ENCODE measurements around the gene DLG2.
"Not testable (repeated sequence)": the region's sequence is repeated elsewhere in the genome, so short reads cannot be mapped to it uniquely, and the experiment has no call there.

DLG2 gene

DNA sequence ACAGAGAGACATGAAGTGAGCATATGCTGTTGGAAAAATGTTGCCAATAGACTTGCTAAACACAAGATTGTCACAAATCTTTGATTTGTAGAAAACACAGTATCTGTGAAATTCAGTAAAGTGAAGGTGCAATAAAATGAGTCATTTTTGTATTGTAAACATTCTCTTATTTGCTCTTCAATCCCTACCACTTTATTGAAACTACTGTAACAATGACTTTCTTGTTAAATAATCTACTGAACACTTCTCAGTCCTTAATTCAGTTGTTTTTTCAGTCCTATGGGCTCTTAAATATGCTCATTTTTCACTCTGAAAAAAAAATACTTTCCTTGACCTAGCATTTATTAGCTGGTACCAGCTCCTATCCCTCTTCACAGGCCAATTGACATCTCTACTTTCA lies 531.9 kb downstream of the DLG2 start:
- DNase-seq = no peak

- no peak for DNase-seq
Observed at GRCh38 chr11:85094795-85095194, 532.3 kb downstream of the DLG2 start.

DNA sequence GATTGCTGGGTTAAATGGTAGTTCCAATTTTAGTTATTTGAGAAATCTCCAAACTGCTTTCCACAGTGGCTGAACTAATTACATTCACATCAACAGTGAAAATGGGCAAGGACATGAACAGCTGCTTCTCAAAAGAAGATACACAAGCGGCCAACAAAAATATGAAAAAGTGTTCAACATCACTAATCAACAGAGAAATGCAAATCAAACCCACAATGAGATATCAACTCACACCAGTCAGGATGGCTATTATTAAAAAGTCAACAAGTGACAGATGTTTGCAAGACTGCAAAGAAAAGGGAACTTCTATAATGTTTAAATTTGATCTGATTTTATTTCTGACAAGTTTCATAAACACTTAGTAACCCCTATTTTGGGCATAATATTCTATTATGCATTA lies 537.5 kb downstream of the DLG2 start:
- DNase-seq = no peak

DNA sequence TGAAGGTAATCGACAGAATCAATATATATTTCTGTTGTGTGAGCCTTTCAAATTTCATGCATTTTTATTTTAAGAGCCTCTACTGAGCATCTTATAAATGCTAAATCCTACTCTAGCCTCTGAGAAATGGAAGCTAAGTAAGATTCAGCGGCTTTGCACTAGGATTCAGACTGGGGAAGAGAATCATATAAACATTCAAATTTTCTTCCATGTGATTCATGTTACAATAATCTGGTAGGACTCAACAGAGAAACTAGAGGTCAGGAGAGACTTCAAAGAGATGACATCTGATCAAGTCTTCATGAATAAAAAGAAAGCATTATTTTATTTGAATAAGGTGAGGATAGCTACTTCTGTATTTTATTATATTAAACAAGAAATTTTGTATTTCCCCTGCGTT lies 538.9 kb downstream of the DLG2 start:
- no peak for DNase-seq

DNA sequence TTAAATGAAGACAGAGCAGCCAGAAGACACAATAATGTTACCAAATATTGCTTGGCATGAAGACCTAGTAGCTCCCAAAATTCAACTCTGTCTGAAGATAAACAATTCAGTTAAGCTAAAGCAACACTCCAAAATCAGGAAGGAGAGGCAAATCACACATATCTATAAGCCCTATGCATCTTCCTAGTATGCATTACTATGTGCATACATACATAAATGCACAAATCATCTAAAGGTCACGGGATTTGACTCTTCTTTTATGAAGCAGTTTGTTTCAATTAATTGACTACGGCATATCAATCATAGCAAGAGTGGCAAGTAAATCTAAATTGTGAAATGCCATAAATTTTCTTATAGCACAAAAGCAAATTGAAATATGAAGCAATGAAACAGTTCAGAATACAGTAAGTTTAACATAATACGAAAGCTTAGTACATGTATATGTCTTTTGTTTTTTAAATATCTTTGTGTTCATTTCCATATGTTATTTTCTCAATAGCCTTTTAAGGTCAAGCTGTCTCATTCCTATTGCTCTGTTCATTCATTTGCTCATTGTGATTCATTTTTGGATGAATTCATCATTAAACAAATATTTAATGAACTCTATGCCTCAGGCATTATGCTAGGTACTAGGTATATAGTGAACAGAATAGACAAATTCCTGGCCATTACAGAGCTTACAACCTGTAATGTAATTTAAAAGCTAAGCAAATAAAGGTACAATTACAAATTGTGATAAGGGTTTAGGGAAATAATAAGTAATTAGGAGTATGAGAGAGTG lies 540.5 kb downstream of the DLG2 start:
- no peak for DNase-seq

DNA sequence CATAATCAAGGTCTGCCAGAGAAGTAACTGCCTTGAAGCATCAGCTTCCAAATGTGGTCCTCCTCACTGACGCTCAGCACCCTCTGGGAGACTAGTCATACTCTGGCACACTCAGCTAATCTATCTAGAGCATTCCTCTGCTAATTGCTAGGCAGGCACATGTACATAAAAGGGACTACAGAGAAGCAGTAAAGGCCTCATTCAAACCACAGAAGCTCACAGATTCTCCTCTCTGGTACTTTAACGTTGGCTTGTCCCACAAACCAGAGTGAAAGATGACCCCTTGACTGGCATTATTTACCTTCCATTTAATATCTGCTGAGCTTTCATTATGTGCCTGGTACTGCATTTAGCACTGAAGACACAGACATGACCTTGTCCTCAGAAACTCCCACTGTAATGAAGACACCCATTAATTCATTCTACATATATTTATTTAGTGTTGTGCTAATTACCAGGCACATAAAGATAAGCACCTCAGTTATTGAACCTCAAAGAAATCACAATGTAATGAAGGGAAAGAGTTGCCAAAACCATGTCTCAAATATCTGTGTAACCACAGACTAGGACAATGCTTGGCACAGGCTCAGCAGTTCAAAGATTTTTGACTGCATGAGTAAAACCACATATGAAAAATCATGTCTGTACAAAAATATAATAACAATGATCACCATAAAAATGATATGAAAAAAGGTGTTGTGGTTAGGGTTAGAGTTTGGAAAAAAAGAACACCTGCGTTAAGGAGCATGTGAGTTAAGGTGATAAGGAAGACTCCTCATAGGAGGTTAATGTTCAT lies 550.4 kb downstream of the DLG2 start:
- DNase-seq = no peak

- no peak for DNase-seq
Observed at GRCh38 chr11:85062659-85063058, 564.5 kb downstream of the DLG2 start.

DNA sequence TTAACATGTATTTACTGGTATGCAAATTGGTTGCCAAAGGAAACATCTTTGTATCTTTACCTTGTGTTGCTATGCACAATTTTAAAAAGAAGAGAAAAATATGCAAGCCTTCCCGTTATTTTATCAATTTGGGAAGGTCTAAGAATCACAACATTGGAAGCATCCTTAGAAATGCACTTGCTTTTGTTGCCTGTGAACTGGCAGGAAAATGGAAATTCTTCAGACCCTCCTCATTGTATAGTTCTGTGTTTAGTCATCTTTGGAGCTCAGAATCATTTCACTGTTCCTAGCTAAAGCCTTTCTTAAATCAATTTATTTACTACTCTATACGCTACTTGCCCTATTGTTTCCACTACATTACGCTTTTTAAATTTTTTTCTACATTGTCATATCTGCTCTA lies 574.5 kb downstream of the DLG2 start:
- DNase-seq = no peak

GRCh38 chr11:85048801-85049200 lies 578.3 kb downstream of the DLG2 start:
- DNase-seq = no peak

GRCh38 chr11:85045716-85046115 lies 581.4 kb downstream of the DLG2 start:
- no peak for DNase-seq

- no peak for DNase-seq
Observed at GRCh38 chr11:85044911-85045310, 582.2 kb downstream of the DLG2 start.

- DNase-seq = no peak
Observed at GRCh38 chr11:85042361-85042760, 584.8 kb downstream of the DLG2 start.

DNA sequence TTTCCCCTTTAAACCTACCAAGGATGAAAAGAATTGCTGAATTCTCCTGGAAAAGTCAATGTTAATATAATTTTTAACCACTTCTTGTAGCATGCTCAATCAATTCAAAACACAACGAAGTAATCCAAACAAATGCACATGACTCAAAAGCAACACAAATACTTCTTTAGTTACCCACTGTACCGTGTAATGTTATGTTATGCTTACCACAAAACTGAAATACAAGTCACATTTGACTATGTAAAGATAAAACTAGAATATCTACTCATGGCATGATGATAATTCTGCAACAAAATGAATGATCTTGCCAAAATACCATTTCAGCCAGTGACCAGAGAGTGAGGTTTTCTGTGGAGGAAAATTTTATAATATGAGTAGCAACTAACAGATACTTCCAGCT lies 587.0 kb downstream of the DLG2 start:
- no peak for DNase-seq

- DNase-seq = no peak
Observed at GRCh38 chr11:85029964-85030363, 597.2 kb downstream of the DLG2 start.

DNA sequence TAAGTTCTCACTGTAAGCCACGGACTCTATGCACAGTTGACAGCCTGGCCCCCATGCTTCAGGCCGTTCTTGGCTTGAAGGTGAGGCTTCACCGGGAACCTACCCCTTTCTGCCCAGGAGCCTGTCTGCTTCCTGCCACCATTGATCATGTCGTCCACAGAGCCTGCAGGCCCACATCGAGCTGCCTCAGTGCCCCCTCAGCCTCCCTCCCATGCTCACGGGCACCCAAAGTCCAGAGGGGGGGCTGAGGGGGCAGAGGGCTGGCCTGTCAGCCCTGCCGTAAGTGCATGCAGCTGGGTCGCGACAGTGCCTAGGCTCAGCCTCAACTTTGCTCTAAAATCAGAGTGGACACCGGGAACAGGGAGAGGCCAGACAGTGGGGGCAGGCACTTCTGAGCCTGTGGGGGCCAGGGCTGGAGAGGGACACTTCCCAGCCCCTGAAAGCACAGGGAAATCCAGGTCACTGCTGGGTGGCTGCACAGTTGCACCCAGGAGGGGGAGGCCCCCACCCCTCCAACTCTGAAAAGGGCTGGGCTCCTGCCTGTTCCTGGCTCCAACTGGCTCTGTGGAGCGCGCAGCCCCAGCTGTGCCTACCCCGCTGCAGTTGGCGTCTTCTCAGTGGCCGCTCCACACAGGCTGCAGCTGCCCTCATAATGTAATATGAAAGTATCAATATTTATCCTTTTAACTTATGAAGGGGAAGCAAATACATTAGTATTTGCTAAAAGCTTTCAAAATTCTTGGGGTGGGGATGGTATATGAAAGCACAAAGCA lies 598.6 kb downstream of the DLG2 start:
- DNase-seq = no peak

DNA sequence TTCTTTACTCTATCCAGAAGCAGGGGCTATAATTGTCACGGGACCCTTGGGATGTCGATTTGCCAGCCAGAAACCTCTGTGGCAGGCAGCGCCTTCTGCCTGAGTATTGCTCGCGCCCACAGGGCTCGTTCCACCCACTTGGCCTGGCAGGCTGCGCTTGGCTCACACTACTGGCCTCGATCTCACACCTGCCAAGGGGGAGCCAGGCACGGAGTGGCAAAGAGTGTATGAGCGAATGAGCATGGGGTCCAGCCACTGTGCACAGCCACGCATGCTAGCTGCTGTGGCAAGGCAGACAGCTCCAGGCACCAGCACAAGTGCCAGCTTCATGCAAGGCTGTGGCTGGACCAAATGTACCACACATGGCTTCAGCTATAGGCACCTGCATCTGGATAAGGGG lies 599.8 kb downstream of the DLG2 start:
- DNase-seq = no peak

GRCh38 chr11:85021058-85021457 lies 606.1 kb downstream of the DLG2 start:
- DNase-seq = no peak

- DNase-seq = no peak
Observed at GRCh38 chr11:84993386-84993785, 633.8 kb downstream of the DLG2 start.

DNA sequence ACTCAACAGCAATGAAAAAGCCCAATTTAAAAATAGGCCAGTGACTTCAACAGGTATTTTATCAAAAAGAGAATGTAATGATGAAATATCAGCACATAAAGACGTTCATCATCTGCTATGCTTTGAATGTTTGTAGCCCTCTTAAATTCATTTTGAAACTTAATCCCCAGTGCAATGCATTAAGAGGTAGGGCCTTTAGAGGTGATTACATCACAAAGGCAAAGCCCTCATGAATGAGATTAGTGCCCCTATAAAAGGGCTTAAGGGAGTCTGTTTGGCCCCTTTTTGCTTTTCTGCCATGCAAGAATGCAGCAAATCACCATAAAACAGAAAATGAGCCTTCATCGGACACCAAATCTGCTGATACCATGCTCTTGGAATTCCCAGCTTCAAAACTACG lies 637.0 kb downstream of the DLG2 start:
- DNase-seq = no peak

GRCh38 chr11:84987686-84988187 lies 639.4 kb downstream of the DLG2 start:
- DNase-seq = not testable (repeated sequence)

DNA sequence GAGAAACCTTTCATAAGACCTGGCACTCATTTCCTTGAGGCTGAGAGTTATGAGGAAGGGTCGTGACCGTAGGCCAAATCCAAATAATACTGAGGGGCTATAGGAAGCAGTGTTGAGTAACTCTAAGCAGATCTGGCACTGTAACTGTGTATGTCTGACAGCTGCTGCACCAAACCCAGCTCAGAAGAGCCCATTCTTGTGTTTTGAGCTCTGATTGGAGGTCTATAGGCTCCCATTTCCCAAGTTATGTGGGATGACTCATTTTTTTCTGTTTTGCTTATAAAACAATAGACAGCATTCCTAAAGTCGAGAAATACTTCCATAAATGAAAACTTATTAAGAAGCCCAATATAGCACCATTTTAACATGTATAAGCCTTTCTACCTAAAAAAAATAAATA lies 645.8 kb downstream of the DLG2 start:
- no peak for DNase-seq

DNA sequence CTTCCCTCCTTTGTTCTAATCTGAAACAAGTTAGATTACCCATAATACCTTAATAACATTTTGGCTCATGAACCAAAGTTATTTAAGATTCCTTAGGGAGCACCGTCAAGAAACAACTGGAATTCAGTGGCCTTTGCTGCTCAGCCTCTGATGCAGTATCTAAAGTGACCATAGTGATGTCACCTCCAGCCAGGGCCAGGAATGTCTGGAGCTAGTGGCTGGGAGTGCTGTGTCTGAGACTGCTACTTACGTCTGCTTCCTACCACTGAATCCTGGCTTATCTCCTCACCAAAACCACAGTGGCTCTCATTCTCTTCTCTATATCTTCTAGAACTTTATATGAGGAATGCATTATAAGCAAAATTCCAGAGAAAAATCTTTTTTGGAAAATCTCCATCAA lies 658.0 kb downstream of the DLG2 start:
- DNase-seq = no peak

DNA sequence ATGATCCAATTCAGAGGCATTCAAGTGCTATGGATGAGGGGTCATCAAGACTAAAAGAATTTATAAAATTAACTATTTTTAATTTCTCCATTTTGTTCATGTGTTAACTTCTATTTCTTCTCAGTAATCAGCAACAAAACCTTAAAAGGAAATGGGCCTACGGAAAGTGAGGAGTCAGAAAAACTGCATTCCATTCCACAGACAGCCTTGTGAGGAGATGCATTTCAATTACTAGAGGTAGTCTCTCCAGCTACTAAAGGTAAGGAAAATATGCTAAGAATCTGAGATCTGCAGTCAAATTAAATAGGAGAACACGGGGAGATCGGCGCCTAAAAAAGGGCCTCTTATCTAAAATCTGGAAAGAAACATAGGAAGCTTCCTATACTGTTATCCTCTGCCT lies 661.7 kb downstream of the DLG2 start:
- DNase-seq = no peak

DNA sequence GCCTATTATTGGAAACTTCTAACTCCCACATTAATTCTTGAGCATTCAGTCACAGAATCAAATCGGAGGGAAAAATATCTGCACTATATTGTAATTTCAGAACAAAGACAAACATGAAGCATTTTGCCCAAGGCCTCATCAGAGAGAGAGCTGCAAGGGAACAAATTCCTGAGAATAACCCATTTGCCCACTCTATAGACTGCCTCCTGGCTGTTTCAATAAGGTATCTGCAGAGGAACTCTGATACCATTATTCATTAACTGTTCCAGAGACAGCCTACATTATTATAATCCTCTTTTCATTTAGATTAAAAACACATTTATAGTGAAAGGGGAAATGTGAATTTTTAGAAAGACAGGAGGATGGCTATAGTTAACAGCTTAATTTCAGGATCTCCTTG lies 663.9 kb downstream of the DLG2 start:
- DNase-seq = no peak

Data from CD4-positive, alpha-beta T cell treated with Interleukin-21 for 1 hour (primary cell).